Activated T-helper 2 cell treated with anti-CD3 and anti-CD28 coated beads, Interferon-gamma antibody, Interleukin-2, Interleukin-4, amounts not matched to agents 10 μg/mL and 5 μg/mL and 100 μg/mL, durations not matched to agents 14 hours and 24 hours and 36 hours (primary cell): ENCODE data around the gene OR2T5. TPM values are rescaled to one million over a fixed set of nuclear protein-coding genes. Genes with fewer than 3 reads are reported as not detected.
"Not testable (repeated sequence)": the region's sequence is repeated elsewhere in the genome, so short reads cannot be mapped to it uniquely, and the experiment has no call there.

Experiments
- DNase-seq: peaks from one replicate; pipeline ENCODE4 v3.0.0; 2021; ENCODE audit warnings: low spot score
- H3K27ac Mint-ChIP-seq: one replicate; pipeline ENCODE4 v1.8.0; 2021; ENCODE audit warnings: mixed read lengths
- H3K27me3 Mint-ChIP-seq: one replicate; pipeline ENCODE4 v1.8.0; 2021; ENCODE audit warnings: low read depth, mixed read lengths
- H3K36me3 Mint-ChIP-seq: one replicate; pipeline ENCODE4 v1.8.0; 2021; ENCODE audit warnings: low read depth, mixed read lengths
- H3K4me1 Mint-ChIP-seq: one replicate; pipeline ENCODE4 v1.8.0; 2021; ENCODE audit warnings: low read depth, mixed read lengths
- H3K4me3 Mint-ChIP-seq: one replicate; pipeline ENCODE4 v1.8.0; 2021; ENCODE audit warnings: low read depth, mild to moderate bottlenecking, moderate library complexity, mixed read lengths
- H3K9me3 Mint-ChIP-seq: one replicate; pipeline ENCODE4 v1.8.0; 2021; ENCODE audit warnings: mixed read lengths
- intact Hi-C: fragments of 100-400 bp; cut with micrococcal nuclease; formaldehyde crosslinking; loops from one replicate; pipeline ENCODE4 v1.15.1; 2023
- total RNA-seq: library from RNA; stranded (reverse); gene quantifications from 2 replicates; pipeline ENCODE4 v1.2.3, GENCODE V29; 2022

Gene OR2T5
- total RNA-seq, 1 donor from 2014 or later: not detected

DNA sequence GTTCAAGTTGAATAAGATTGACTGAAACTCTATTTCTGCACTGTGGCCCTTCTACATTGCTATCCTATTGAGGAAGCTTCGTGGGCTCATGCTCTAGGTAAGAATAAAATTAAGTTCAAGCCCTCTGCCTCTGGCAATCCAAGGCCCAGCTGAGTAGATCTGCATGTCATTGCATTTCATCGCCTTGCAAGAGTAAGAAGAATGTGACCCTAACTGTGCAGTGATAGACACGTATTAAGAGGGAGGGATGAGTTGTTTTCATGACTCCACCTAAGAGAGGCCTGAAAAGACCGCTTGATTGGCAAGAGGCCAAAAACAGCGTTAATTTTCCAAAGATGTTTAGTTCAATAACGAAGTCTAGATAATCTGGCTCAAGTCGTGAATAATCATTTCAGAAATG lies 29.3 kb upstream of the OR2T5 start:
- H3K36me3 Mint-ChIP-seq, H3K9me3 Mint-ChIP-seq, DNase-seq, H3K4me1 Mint-ChIP-seq, intact Hi-C loops, H3K4me3 Mint-ChIP-seq, H3K27me3 Mint-ChIP-seq, H3K27ac Mint-ChIP-seq: not testable (repeated sequence)

DNA sequence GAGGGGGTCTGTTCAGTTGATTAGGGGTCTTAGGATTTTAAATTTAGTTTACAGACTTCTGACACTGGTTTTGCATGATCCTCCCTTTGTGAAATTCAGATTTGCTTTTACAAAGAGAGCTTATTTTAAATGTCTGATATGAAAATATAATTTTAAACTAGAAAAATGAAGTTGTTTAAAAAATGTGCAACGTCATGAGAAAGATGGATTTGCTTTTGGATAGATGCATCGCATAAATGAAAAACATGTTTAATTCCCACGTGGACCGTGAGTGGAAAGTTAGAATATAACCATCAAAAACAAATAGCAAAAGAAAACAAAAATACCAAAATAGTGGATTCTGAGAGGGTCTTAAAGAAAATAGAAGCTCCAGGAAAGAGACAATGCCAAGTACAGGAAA lies 17.2 kb upstream of the OR2T5 start:
- H3K4me3 Mint-ChIP-seq: no peak overlapping the region
- no peak overlapping the region for H3K27ac Mint-ChIP-seq
- intact Hi-C loops: no loop called here

DNA sequence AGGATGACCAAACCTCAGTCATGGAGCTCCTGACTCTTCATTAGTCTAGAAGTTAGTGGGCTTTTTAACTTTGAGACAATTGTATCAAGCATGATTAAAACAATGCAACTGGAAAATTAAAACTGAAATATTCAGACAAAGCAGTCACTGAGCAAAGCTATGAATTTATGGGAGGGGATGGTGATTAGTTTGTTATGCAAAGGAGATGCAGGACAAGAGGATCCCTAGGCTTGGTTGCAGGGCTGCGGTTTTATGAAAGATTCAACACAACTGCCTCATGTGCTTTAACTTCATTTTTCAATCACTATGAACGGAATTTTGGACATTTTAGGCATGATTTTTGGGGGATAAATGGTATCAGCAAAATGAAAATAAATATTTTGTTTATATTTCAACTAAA lies 16.3 kb upstream of the OR2T5 start:
- H3K27ac Mint-ChIP-seq, intact Hi-C loops, DNase-seq, H3K36me3 Mint-ChIP-seq, H3K4me1 Mint-ChIP-seq, H3K4me3 Mint-ChIP-seq, H3K9me3 Mint-ChIP-seq: not testable (repeated sequence)
- peaks cover 13% of the 10 kb centered on the region for H3K27me3 Mint-ChIP-seq

More for the DNA sequence above, 17.2 kb upstream of the OR2T5 start:
- H3K4me1 Mint-ChIP-seq: no peaks in the 10 kb centered on the region
- no peaks in the 10 kb centered on the region for H3K36me3 Mint-ChIP-seq
- DNase-seq: no peak
- H3K9me3 Mint-ChIP-seq: no peaks in the 10 kb centered on the region
- H3K27me3 Mint-ChIP-seq: peaks cover 12% of the 10 kb centered on the region

DNA sequence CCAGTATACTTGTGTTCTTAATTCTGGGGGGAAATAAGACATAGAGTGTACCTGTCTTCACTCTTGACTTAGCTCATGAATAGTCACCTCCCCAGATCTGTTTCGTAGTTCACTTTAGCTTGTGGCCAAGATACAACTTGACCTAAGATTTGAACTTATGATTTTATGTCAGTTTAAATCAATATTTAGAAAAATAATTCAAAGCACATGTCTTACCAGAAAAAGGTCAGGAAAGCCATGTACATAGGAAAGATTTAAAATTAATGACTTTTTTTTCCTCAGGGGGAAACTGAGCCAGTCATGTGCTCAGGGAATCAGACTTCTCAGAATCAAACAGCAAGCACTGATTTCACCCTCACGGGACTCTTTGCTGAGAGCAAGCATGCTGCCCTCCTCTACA lies 15.3 kb upstream of the OR2T5 start, which contains the start of gene OR2T3:
OR2T3 (plus strand) TSS at position 301 of the 400 bp plus-strand sequence; CDS start at position 301, 0 bp downstream.
- H3K4me3 Mint-ChIP-seq, H3K4me1 Mint-ChIP-seq, intact Hi-C loops, H3K36me3 Mint-ChIP-seq, H3K27ac Mint-ChIP-seq, DNase-seq, H3K9me3 Mint-ChIP-seq: not testable (repeated sequence)
- peaks cover 13% of the 10 kb centered on the region for H3K27me3 Mint-ChIP-seq

DNA sequence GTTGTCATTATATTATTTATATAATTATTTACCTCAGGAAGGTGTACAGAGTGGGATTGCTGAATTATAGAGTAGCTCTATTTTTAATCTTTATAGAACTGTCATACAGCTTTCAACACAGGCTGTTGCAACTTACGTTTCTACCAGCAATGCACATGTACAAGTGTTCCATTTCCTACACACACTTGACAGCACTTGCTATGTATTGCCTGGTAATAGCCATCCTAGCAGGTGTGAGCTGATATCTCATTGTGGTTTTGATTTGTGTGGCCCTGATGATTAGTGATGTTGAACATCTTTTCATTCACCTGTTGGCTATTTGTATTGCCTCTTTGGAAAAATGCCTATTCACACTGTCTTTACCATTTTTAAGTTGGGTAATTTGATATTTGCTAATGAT lies 12.7 kb upstream of the OR2T5 start:
- H3K9me3 Mint-ChIP-seq, DNase-seq, intact Hi-C loops, H3K27ac Mint-ChIP-seq, H3K4me3 Mint-ChIP-seq, H3K36me3 Mint-ChIP-seq, H3K4me1 Mint-ChIP-seq: not testable (repeated sequence)
- peaks cover 11% of the 10 kb centered on the region for H3K27me3 Mint-ChIP-seq

DNA sequence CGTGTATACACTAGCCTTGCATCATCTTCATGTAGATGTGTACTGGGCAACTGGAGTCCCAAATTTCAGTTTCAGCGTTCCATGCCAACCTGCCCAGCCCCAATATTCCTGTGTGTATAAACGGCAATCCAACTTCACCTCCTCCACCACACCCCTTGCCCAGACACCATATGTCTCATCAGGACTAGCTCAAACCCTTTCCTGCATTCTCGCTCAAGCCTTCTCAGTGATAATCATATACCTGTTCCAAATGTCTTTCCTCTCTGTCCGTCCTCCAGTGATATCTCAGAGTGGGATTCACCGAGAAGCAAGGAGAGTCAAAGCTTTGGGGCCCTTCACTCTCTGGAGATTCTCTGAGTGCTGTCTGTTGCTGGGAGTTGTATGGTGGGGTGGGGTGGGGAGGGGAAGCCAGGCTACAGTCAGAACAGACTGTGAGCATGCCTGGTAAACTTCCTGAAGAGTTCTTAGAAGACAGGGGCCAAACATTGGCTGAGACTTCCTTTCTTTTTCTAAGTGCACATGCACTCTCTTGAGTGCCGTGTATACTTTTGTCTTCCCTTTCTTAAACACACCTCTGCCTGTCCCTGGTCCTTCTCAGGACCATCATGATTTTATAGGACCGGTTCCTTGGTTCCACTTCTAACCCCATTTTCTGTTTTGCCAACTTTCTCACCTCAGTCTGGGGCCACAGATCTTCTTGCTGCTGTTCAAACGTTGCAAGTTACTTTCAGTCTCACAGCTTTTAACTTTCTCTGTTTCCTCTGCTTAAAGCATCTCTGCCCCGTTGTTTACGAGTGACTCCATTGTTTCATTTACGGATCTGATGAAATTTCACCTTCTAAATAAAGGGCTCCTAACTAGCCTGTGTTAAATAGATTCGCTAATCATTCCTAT lies 6.5 kb upstream of the OR2T5 start:
- Mint-ChIP-seq H3K4me1 (peaks cover 14% of the 10 kb centered on the region), H3K27ac (peak overlapping the region; percentile 93), H3K4me3 (peak overlapping the region; percentile 85)
- intact Hi-C loops: loop anchor here (5.0 kb wide), 1 partner anchor 345 kb away; the partner anchor contains the start of gene SH3BP5L
- not testable (repeated sequence) for H3K36me3 Mint-ChIP-seq, H3K9me3 Mint-ChIP-seq, H3K27me3 Mint-ChIP-seq
- DNase-seq: peak; percentile 34

DNA sequence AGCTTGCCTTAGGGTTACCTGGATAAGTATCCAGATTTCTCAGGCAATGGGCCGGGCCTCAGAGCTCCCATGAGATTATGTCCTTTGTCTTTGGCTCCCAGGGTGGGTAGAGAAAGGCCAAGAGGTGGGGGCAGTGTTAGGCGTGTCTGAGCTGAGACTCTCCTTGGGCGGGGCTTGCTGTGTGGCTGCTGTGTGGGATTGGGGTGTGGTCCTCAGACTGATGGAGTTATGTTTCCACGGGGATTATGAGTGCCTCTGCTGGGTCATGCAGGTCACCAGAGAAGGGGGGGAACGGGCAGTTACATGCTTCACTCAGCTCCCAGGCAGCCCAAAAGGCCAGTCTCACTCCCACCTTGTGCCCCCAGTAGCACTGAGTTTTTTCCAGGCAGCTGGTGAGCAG lies 8.3 kb downstream of the OR2T5 start:
- H3K36me3 Mint-ChIP-seq, H3K4me1 Mint-ChIP-seq, intact Hi-C loops, H3K27ac Mint-ChIP-seq, H3K9me3 Mint-ChIP-seq, H3K27me3 Mint-ChIP-seq, DNase-seq, H3K4me3 Mint-ChIP-seq: not testable (repeated sequence)

DNA sequence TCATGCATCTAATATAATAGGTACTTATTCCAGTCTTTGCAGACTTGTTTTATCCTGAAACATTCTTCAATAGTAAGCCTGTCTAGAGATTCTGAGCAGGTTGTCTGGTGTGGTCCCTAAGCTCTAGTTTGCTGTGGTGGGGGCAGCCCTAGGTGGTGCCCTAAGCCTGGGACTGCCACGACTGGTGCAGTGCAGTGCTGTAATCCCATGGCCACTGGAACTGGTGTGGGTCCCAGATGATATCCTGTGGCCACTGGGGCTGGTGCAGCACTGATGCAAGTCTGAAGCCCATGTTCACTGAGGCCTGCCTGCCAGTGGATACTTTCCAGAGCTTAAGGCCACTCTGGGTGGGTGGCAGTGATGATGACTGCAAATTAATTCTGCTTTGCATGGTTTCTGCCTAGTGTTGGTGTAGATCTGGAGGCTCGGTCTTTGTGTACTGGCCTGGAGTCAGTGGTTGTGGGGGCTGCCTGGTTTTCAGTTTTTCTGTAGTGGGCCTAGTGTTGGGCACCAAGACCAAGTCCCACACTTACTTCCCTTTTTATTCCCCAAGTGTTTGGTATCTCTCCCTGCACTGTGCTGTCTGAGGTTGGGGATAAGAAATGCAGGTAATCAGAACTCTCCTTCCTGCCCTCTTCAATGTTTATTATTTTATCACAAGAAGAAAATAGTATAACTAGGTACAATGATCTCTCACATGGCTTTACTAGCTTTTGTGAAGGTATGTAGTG lies 12.1 kb downstream of the OR2T5 start:
- intact Hi-C loops, H3K9me3 Mint-ChIP-seq, H3K4me3 Mint-ChIP-seq, DNase-seq, H3K27me3 Mint-ChIP-seq, H3K4me1 Mint-ChIP-seq, H3K36me3 Mint-ChIP-seq, H3K27ac Mint-ChIP-seq: not testable (repeated sequence)

DNA sequence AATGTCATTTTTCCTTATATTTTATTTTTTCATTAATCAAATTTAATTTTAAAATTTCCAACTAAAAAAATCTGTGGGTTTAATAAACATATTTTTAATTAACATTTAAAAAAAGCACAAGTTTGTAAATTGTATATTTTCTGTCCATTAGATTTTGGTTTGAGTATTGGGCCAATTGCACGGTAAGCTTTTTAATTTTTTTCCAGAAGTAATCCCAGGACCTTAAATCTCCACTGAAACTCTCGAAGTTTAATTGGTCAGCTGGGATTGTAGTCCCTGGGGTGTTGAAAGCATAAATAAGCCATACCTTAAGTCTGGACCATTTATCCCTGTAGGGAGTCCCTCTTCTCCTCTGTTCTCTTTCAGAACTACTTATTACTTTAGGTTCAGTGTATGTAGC lies 19.4 kb downstream of the OR2T5 start, which contains the start of gene OR2G6:
OR2G6 (plus strand) TSS at position 301 of the 400 bp plus-strand sequence. CDS start 13,574 bp downstream, outside the sequence.
- H3K4me3 Mint-ChIP-seq, DNase-seq, H3K27me3 Mint-ChIP-seq, H3K27ac Mint-ChIP-seq, H3K4me1 Mint-ChIP-seq, intact Hi-C loops, H3K9me3 Mint-ChIP-seq, H3K36me3 Mint-ChIP-seq: not testable (repeated sequence)

DNA sequence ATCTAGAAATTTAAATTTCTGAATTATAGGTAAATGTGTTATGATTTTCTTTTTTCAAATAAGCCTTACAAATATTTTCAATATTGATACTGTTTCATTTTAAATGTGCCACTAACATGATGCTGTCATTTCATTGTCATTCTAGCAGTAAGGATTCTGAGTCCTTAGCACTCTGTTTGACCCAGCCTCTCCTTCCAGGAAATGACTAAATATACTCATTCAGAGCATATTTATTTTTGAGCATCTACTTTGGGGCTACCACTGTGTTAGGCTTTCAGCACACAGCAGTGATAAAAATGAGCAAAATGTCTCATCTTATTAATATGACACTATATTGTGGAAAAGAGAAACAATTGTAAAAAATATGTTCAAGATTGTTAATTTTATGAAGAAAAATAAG lies 21.8 kb downstream of the OR2T5 start:
- H3K27ac Mint-ChIP-seq, H3K4me1 Mint-ChIP-seq, DNase-seq, H3K27me3 Mint-ChIP-seq, H3K9me3 Mint-ChIP-seq, H3K36me3 Mint-ChIP-seq, intact Hi-C loops, H3K4me3 Mint-ChIP-seq: not testable (repeated sequence)

DNA sequence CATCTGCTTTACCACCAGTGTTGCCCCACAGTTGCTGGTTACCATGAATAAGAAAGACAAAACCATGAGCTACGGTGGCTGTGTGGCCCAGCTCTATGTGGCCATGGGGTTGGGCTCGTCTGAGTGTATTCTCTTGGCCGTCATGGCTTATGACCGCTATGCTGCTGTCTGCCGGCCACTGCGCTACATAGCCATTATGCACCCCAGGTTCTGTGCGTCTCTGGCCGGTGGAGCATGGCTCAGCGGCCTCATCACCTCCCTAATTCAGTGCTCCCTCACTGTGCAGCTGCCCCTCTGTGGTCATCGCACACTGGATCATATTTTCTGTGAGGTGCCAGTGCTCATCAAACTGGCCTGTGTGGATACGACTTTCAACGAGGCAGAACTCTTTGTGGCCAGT lies 33.5 kb downstream of the OR2T5 start:
- intact Hi-C loops: no loop called here
- H3K9me3 Mint-ChIP-seq: no peaks in the 10 kb centered on the region
- no peaks in the 10 kb centered on the region for H3K27me3 Mint-ChIP-seq
- no peaks in the 10 kb centered on the region for H3K4me1 Mint-ChIP-seq
- DNase-seq: no peak
- H3K4me3 Mint-ChIP-seq: no peak overlapping the region
- H3K27ac Mint-ChIP-seq: no peak overlapping the region
- H3K36me3 Mint-ChIP-seq: no peaks in the 10 kb centered on the region

DNA sequence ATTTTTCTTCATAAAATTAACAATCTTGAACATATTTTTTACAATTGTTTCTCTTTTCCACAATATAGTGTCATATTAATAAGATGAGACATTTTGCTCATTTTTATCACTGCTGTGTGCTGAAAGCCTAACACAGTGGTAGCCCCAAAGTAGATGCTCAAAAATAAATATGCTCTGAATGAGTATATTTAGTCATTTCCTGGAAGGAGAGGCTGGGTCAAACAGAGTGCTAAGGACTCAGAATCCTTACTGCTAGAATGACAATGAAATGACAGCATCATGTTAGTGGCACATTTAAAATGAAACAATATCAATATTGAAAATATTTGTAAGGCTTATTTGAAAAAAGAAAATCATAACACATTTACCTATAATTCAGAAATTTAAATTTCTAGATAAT lies 49.1 kb downstream of the OR2T5 start:
- H3K27ac Mint-ChIP-seq, H3K4me1 Mint-ChIP-seq, H3K4me3 Mint-ChIP-seq, H3K9me3 Mint-ChIP-seq, H3K27me3 Mint-ChIP-seq, H3K36me3 Mint-ChIP-seq, DNase-seq, intact Hi-C loops: not testable (repeated sequence)
